Suprapubic skin (tissue), 4 donors: ENCODE measurements around the gene NDOR1. TPM values are rescaled to one million over a fixed set of nuclear protein-coding genes. Genes with fewer than 3 reads are reported as not detected.

Experiments
- DNase-seq, 2 donors: peaks; one replicate each; pipeline ENCODE4 v3.0.0-alpha.2; 2019; ENCODE audit warnings: low spot score in 2 of 2
- H3K27ac ChIP-seq: fragments of 200-600 bp; sonication (generic); one replicate; pipeline ENCODE4 v1.5.1; 2019
- H3K27me3 ChIP-seq: fragments of 200-600 bp; sonication (generic); one replicate; pipeline ENCODE4 v1.5.1; 2019
- H3K36me3 ChIP-seq: fragments of 200-600 bp; sonication (generic); one replicate; pipeline ENCODE4 v1.5.1; 2019
- H3K4me1 ChIP-seq: fragments of 200-600 bp; sonication (generic); one replicate; pipeline ENCODE4 v1.5.1; 2019
- H3K4me3 ChIP-seq: fragments of 200-600 bp; sonication (generic); one replicate; pipeline ENCODE4 v1.5.1; 2019; ENCODE audit warnings: mild to moderate bottlenecking
- H3K9me3 ChIP-seq: fragments of 200-600 bp; sonication (generic); one replicate; pipeline ENCODE4 v1.5.1; 2019
- EP300 ChIP-seq: sonication (generic); formaldehyde crosslinking; IDR thresholded peaks from one replicate; pipeline ENCODE4 v1.6.1; 2017; ENCODE audit warnings: antibody characterized with exemption
- POLR2A ChIP-seq, 2 donors: fragments of 450-650 bp; IDR thresholded peaks; one replicate each; pipeline ENCODE4 v1.6.1; 2017; ENCODE audit warnings: antibody characterized with exemption in 2 of 2, mild to moderate bottlenecking in 2 of 2, moderate library complexity in 2 of 2
- POLR2AphosphoS5 ChIP-seq, 3 donors: sonication (generic); formaldehyde crosslinking; IDR thresholded peaks; one replicate each; pipeline ENCODE4 v1.6.1; 2017; ENCODE audit warnings: antibody characterized with exemption in 3 of 3
- WGBS: methylation state at CpG from one replicate; pipeline ENCODE4 v1.1.5; 2018; 5-methylcytosine and 5-hydroxymethylcytosine counted together
- total RNA-seq, 4 donors: library from RNA; depleted of rRNA; stranded (reverse); fragments of >200 nt; gene quantifications; one replicate each; pipeline ENCODE4 v1.1.0, GENCODE V29; 2016
- TF ChIP-seq, protein P1 (sequence below), 2 donors: fragments of 200-600 bp in 1 of 2; fragments of 450-650 bp in 1 of 2; sonication (generic) in 1 of 2; IDR thresholded peaks; one replicate each; pipeline ENCODE4 v1.5.1; 2016 to 2019; ENCODE audit warnings: antibody characterized with exemption in 2 of 2, mild to moderate bottlenecking in 1 of 2, moderate library complexity in 1 of 2

Gene NDOR1
- total RNA-seq, 4 donors from 2014 or later, result 13.4 to 21.0 (median 20.6) TPM

DNA sequence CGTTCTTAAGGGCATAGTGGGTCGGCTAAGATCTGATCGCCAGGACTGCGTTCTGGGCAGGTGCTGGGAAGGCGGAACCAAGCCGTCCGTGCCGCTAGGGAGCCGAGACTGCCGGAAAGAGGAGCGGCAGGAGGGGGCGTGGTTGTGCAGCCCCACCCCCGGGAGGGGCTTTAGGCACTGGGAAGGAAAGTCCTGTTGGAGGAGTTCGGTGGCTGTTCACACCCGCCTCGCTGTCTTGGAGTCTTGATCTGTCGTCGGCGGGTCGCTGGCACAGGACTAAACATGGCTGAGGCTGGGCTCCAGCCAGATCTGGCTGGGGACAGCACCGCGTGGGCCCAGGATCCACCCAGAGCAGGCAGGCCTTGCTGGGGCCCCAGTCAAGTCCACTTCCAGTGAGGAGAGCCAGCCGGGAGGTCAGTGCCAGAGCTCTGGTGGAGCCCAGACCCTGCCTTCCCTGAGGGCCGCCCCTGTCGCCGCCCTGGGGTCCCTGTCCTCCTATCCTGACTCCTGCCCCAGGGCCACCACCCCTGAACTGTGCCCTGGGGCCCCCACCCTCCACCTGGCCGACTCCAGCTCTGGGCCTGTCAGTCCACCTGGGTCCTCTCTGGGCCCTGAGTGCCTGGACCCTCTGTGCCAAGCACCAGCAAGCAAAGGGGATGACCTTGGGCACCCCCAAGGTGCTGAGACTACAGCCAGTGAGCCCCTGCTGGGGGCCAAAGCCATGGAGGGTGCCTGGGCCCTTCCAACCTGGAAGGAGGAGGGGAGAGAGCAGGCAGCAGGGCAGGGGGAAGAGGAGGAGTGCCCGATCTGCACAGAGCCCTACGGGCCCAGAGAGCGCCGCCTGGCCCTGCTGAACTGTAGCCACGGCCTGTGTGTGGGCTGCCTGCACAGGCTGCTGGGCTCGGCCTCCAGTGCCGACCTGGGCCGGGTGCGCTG is 12.0 kb downstream of the NDOR1 start:
- H3K27me3 ChIP-seq, result no peaks in the 10 kb centered on the region
- H3K4me3 ChIP-seq, result peak overlapping the region; percentile 40
- peaks cover 10% of the 10 kb centered on the region for H3K36me3 ChIP-seq
- TF ChIP-seq, protein P1, sequence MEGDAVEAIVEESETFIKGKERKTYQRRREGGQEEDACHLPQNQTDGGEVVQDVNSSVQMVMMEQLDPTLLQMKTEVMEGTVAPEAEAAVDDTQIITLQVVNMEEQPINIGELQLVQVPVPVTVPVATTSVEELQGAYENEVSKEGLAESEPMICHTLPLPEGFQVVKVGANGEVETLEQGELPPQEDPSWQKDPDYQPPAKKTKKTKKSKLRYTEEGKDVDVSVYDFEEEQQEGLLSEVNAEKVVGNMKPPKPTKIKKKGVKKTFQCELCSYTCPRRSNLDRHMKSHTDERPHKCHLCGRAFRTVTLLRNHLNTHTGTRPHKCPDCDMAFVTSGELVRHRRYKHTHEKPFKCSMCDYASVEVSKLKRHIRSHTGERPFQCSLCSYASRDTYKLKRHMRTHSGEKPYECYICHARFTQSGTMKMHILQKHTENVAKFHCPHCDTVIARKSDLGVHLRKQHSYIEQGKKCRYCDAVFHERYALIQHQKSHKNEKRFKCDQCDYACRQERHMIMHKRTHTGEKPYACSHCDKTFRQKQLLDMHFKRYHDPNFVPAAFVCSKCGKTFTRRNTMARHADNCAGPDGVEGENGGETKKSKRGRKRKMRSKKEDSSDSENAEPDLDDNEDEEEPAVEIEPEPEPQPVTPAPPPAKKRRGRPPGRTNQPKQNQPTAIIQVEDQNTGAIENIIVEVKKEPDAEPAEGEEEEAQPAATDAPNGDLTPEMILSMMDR (IDR thresholded peaks at IDR 0.05), result no peak
- TF ChIP-seq POLR2A (IDR thresholded peaks at IDR 0.05) (no peak), POLR2AphosphoS5 (IDR thresholded peaks at IDR 0.05) (no peak), EP300 (no peak)
- 0% methylated on average over 7 of the region's 36 CpGs for WGBS
- peak overlapping the region; percentile 80 for H3K27ac ChIP-seq
- peaks cover 36% of the 10 kb centered on the region for H3K4me1 ChIP-seq
- peak in 1 of 2 donors; percentile 88 for DNase-seq
- no peaks in the 10 kb centered on the region for H3K9me3 ChIP-seq

DNA sequence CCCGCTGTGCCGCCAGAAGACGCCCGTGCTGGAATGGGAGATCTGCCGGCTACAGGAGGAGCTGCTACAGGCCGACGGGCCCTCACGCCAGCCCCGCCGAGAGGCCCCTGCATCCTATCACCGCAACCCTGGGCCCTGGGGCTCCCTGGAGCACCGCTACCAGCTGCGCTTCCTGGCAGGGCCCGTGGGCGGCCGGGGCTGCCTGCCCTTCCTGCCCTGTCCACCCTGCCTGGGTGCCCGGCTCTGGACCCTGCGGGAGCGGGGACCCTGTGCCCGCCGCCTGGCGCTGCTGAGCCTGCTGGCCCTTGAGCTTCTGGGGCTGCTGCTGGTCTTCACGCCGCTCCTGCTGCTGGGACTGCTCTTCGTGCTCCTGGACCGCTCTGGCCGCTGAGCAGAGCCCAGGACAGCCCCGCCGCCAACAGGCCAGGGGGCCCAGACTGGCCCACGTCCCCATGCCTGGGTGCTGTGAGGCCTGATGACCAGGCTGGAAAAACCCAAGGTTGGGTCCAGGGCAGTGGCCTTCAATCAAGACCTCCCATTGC is 12.8 kb downstream of the NDOR1 start:
- WGBS, result 81% methylated on average over 17 of the region's 30 CpGs

GRCh38 chr9:137218754-137219271 is 13.3 kb downstream of the NDOR1 start:
- Histone ChIP-seq H3K4me1 (peaks cover 43% of the 10 kb centered on the region), H3K36me3 (peaks cover 10% of the 10 kb centered on the region), H3K9me3 (no peaks in the 10 kb centered on the region), H3K27ac (peak overlapping the region; percentile 80), H3K4me3 (peak overlapping the region; percentile 40), H3K27me3 (no peaks in the 10 kb centered on the region)
- TF ChIP-seq POLR2AphosphoS5 (IDR thresholded peaks at IDR 0.05) (no peak), EP300 (no peak), POLR2A (IDR thresholded peaks at IDR 0.05) (no peak)
- TF ChIP-seq, protein P1 (IDR thresholded peaks at IDR 0.05), result no peak
- WGBS, result 93% methylated on average over 4 of the region's 12 CpGs
- DNase-seq, result no peak

More for the DNA sequence above, 12.8 kb downstream of the NDOR1 start:
- Histone ChIP-seq H3K27ac (peak overlapping the region; percentile 80), H3K9me3 (no peaks in the 10 kb centered on the region), H3K27me3 (no peaks in the 10 kb centered on the region), H3K4me3 (peak overlapping the region; percentile 40), H3K36me3 (peaks cover 10% of the 10 kb centered on the region), H3K4me1 (peaks cover 42% of the 10 kb centered on the region)
- no peak for DNase-seq
- no peak for TF ChIP-seq POLR2AphosphoS5 (IDR thresholded peaks at IDR 0.05)
- no peak for TF ChIP-seq POLR2A (IDR thresholded peaks at IDR 0.05)
- TF ChIP-seq EP300, result no peak
- TF ChIP-seq, protein P1 (IDR thresholded peaks at IDR 0.05), result no peak

GRCh38 chr9:137219757-137220316 is 14.3 kb downstream of the NDOR1 start:
- H3K36me3 ChIP-seq, result peaks cover 4% of the 10 kb centered on the region
- WGBS, result 94% methylated on average over 3 of the region's 10 CpGs
- H3K4me3 ChIP-seq, result no peak overlapping the region
- no peak overlapping the region for H3K27ac ChIP-seq
- TF ChIP-seq EP300 (no peak), POLR2A (IDR thresholded peaks at IDR 0.05) (no peak), POLR2AphosphoS5 (IDR thresholded peaks at IDR 0.05) (no peak)
- TF ChIP-seq, protein P1 (IDR thresholded peaks at IDR 0.05), result no peak
- DNase-seq, result no peak
- H3K4me1 ChIP-seq, result peaks cover 53% of the 10 kb centered on the region
- no peaks in the 10 kb centered on the region for H3K27me3 ChIP-seq
- H3K9me3 ChIP-seq, result no peaks in the 10 kb centered on the region
